GM12875 (cell line): Measurements from ENCODE around the gene CTDP1.
"Not testable (repeated sequence)": the region's sequence is repeated elsewhere in the genome, so short reads cannot be mapped to it uniquely, and the experiment has no call there.

Experiments used
- H3K4me3 ChIP-seq: one replicate; pipeline ENCODE4 v1.5.1; 2011; ENCODE audit warnings: low read depth, low read length, control low read depth
- TF ChIP-seq, protein P1 (sequence below): IDR thresholded peaks from 2 replicates; pipeline ENCODE4 v1.5.1; 2011; ENCODE audit warnings: low read depth, mild to moderate bottlenecking, control low read depth, inconsistent platforms, low read length, moderate library complexity, borderline replicate concordance; ENCODE audit not compliant: insufficient read depth

CTDP1 gene

DNA sequence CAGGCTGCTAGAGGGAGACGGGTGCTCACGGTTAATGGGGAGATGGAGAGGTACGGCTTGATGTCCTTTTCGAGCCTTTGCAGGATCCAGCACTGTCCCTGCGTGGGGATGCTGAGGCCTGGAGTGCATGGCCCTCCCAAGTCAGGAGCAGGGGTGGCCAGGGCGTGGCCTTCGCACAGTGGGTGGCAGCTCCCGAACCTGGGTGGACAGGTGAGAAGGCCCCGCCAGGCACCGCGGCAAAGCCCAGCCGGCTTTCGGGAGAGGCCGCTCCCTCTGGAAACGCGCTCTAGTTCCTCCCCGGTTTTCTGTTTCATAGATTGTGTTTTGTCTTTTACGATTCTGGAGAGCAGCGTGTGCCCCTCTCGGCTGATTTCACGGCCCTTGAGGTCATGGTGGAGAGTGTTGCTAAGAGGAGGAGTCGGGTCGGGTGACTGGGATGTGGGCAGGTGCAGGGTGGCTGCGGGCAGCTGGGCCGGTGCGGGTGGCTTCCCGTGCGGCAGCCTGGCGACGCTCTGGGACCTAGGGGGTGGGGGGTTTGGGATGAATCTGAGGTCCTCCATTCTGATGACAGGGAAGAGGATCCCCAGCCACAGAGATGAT lies 39.4 kb downstream of the CTDP1 start:
- TF ChIP-seq, protein P1, sequence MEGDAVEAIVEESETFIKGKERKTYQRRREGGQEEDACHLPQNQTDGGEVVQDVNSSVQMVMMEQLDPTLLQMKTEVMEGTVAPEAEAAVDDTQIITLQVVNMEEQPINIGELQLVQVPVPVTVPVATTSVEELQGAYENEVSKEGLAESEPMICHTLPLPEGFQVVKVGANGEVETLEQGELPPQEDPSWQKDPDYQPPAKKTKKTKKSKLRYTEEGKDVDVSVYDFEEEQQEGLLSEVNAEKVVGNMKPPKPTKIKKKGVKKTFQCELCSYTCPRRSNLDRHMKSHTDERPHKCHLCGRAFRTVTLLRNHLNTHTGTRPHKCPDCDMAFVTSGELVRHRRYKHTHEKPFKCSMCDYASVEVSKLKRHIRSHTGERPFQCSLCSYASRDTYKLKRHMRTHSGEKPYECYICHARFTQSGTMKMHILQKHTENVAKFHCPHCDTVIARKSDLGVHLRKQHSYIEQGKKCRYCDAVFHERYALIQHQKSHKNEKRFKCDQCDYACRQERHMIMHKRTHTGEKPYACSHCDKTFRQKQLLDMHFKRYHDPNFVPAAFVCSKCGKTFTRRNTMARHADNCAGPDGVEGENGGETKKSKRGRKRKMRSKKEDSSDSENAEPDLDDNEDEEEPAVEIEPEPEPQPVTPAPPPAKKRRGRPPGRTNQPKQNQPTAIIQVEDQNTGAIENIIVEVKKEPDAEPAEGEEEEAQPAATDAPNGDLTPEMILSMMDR: no peak
- H3K4me3 ChIP-seq: no peak overlapping the region

DNA sequence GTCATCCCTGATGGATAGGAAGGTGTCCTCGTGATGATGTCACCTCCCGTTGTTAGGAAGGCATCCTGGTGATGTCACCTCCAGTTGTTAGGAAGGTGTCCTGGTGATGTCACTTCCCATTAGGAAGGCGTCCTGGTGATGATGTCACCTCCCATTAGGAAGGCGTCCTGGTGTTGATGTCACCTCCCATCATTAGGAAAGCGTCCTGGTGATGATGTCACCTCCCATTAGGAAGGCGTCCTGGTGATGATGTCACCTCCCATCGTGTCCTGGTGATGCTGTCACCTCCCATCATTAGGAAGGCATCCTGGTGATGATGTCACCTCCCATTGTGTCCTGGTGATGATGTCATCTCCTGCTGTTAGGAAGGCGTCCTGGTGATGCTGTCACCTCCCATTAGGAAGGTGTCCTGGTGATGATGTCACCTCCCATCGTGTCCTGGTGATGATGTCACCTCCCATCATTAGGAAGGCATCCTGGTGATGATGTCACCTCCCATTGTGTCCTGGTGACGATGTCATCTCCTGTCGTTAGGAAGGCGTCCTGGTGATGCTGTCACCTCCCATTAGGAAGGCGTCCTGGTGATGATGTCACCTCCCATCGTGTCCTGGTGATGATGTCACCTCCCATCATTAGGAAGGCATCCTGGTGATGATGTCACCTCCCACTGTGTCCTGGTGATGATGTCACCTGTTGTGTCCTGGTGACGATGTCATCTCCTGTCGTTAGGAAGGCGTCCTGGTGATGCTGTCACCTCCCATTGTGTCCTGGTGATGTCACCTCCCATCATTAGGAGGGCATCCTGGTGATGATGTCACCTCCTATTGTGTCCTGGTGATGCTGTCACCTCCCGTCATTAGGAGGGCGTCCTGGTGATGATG lies 40.1 kb downstream of the CTDP1 start:
- H3K4me3 ChIP-seq: not testable (repeated sequence)

DNA sequence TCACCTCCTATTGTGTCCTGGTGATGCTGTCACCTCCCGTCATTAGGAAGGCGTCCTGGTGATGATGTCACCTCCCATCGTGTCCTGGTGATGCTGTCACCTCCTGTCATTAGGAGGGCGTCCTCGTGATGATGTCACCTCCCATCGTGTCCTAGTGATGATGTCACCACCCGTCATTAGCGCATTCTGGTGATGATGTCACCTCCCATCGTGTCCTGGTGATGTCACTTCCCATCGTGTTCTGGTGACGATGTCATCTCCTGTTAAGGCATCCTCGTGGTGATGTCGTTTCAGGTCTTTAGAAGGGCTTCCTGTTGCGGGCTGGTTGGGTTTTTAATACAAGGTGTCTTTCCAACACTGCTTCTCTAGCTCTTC lies 40.7 kb downstream of the CTDP1 start:
- no peak overlapping the region for H3K4me3 ChIP-seq
- TF ChIP-seq, protein P1: no peak

DNA sequence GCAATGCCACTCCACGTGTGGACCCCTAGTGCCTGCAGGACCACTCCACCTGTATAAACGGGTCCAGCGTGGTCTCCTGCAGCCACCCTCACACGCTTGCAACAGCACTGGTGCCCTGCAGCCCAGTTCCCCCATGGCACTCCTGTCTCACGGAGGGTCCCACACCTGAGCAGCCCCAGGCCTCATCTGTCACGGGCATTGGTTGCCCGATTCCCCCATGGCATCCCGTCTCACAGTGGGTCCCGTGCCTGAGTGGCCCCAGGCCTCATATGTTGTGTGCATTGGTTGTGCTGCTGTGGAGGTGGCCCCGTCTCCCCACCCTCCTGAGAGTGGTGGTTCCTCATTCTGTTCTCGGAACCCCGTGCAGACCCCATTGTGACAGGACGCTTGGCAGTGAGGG lies 43.4 kb downstream of the CTDP1 start:
- no peak overlapping the region for H3K4me3 ChIP-seq
- TF ChIP-seq, protein P1: no peak

DNA sequence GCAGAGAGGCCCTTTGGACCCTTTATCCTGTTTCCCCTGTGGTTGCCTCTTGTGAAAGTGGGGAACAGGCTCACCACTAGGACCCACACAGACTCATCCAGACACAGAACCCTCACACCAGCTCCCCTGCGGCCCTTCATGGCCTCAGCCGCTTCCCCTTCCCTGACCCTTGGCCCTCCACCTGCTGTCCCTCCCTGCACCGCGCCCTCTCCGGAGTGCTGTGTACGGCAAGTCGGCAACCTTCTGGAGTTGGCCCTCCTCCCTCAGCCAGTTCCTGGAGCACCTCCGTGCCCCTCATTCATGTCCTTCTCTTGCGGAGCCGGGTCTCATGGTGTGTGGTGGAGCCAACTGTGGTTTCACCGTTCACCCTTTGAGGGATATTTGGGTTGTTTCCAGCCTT lies 44.0 kb downstream of the CTDP1 start:
- TF ChIP-seq, protein P1: no peak
- H3K4me3 ChIP-seq: no peak overlapping the region

DNA sequence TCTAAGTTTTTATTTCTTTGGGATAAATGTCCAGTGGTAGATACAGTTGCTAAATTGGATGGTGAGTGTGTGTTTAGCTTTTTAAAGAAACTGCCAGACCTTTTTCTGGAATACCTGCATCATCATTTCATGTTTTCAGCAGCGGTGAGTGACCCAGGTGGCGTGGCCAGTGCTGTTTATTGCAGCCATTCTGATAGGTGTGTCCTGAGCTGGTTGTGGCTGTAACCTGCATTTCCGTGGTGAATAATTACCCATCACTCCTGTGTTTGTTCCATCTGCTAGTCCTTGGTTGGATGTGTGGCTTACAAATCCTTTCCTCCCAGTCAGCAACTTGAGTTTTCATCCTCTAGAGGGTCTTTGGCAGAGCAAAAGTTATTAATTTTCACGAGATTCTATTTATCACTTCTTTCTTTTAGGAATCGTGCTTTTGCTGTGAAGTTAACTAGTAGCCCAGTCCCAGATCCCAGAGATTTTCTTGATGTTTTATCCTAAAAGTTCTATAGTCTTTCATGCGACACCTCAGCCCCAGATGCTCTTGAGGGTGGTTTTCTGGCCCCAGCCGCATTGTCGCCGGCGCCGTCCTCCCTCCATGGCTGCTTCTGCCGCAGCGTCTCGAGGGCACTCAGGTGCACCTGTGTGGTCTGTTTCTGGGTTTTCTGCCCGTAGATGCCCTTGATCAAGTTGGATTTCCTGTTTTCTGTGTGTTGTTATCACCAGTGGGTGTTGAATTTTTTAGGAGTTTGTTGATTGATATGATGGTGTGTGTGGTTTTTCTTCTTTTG lies 44.9 kb downstream of the CTDP1 start:
- no peak overlapping the region for H3K4me3 ChIP-seq
- TF ChIP-seq, protein P1: no peak

DNA sequence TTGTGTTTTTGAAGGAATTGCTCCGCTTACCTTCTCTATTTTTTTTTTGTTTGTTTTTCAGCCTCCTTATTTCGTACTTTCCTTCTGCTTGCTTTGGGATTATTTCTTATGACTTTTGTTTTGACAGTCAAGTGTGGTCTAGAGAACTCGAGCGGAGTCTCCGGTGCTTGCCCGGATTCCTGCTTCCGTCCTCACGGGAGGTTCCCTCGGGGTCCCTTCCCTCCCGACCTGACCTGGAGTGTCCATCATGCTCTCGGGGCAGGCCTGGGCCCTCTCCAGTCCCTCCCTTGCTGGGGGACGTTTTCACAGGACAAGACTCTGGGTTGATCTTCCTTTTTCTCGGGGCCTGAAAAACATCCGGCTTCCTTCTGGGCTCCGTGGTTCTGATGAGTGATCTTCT lies 45.9 kb downstream of the CTDP1 start:
- TF ChIP-seq, protein P1: no peak
- H3K4me3 ChIP-seq: no peak overlapping the region
